SH-SY5Y (cell line): ENCODE results near the gene BEST2.

Experiments used
- GATA2 ChIP-seq: IDR thresholded peaks from 2 replicates; pipeline ENCODE4 v1.6.1; 2011; ENCODE audit warnings: mild to moderate bottlenecking, low read depth, low read length
- GATA3 ChIP-seq: IDR thresholded peaks from 2 replicates; pipeline ENCODE4 v1.6.1; 2011; ENCODE audit warnings: low read depth, mild to moderate bottlenecking, low read length, moderate library complexity

DNA sequence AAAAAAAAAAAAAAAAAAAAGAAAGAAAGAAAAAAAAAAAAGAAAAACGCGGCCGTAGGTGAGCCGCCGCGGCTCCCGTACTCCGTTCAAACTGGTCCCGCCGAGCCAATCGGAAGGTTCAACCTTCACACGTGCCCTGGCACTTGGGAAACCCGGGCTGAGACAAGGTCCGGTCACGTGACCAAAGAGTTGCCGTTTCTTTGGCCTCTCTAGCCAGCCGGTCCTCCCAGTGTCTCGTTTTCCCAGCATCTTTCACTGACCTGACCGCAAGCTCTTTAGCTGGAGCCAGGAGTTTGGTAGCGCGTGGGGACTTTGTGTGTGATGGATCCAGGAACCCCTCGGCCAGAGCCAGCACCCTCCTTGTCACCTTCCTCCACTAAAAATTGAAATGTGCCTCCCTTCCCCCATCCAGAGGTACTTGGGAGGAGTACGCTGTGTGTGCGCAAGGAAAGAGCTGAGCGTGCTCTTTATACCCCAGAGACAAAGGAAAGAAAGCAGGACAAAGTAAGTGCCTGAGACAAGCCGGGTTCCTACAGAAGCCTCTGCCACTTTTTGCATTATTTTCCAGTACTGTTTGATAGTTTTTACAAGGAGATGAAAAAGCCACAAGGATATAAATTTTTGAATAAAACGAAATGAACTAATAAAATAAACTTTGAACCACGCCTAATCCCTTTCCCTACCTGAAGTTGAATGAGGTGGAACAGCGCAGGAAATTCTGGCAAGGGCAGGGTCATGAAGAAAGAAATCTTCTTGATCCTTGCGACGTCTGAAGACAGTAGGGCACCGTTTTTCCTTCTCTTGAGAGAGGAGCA lies 28.8 kb upstream of the BEST2 start:
- TF ChIP-seq GATA2 (no peak), GATA3 (no peak)
